GM23338 (cell line): ENCODE measurements around the gene TRIP4.

ENCODE experiments used
- CREB1 ChIP-seq: fragments of 250-450 bp; sonication (Bioruptor Pico); IDR thresholded peaks from 2 replicates; pipeline ENCODE4 v1.5.0; 2020; ENCODE audit warnings: low read depth, mild to moderate bottlenecking, moderate library complexity
- EZH2 ChIP-seq: fragments of 200-600 bp; sonication (generic); IDR thresholded peaks from one replicate; pipeline ENCODE4 v1.8.0; 2017; ENCODE audit warnings: antibody characterized with exemption, mild to moderate bottlenecking, low read depth; ENCODE audit not compliant: unreplicated experiment
- EZH2phosphoT487 ChIP-seq: fragments of 200-600 bp; sonication (generic); IDR thresholded peaks from one replicate; pipeline ENCODE4 v1.8.1; 2018; ENCODE audit warnings: antibody characterized with exemption; ENCODE audit not compliant: unreplicated experiment
- JUNB ChIP-seq: IDR thresholded peaks from one replicate; pipeline ENCODE4 v1.6.1; 2016; ENCODE audit warnings: antibody characterized with exemption; ENCODE audit not compliant: unreplicated experiment
- NANOG ChIP-seq: IDR thresholded peaks from 2 replicates; pipeline ENCODE4 v1.6.1; 2016; ENCODE audit warnings: antibody characterized with exemption, borderline replicate concordance
- POLR2AphosphoS5 ChIP-seq: IDR thresholded peaks from 2 replicates; pipeline ENCODE4 v1.6.1; 2016; ENCODE audit warnings: antibody characterized with exemption, low read depth
- STAT1 ChIP-seq: IDR thresholded peaks from one replicate; pipeline ENCODE4 v1.6.1; 2016; ENCODE audit warnings: antibody characterized with exemption; ENCODE audit not compliant: unreplicated experiment
- ZNF114 ChIP-seq: fragments of 250-450 bp; sonication (Bioruptor Pico); IDR thresholded peaks from 2 replicates; pipeline ENCODE4 v1.5.0; 2020; ENCODE audit warnings: mild to moderate bottlenecking, moderate library complexity
- ZNF331 ChIP-seq: fragments of 250-450 bp; sonication (Bioruptor Pico); IDR thresholded peaks from 2 replicates; pipeline ENCODE4 v1.5.0; 2020; ENCODE audit warnings: low read depth, mild to moderate bottlenecking, moderate library complexity
- TF ChIP-seq, protein P1 (sequence below), 2 experiments: fragments of 200-600 bp in 1 of 2; sonication (generic) in 1 of 2; conservative IDR thresholded peaks; 2 replicates each; pipeline versions ENCODE4 v1.5.1 to v1.6.1; 2016 to 2017; ENCODE audit warnings: antibody characterized with exemption in 2 of 2, low read depth in 2 of 2, mild to moderate bottlenecking in 2 of 2, moderate library complexity in 1 of 2
- TF ChIP-seq, protein P2 (sequence below): IDR thresholded peaks from one replicate; pipeline ENCODE4 v1.6.1; 2018; ENCODE audit warnings: antibody characterized with exemption; ENCODE audit not compliant: unreplicated experiment
- TF ChIP-seq, protein P3 (sequence below): IDR thresholded peaks from 2 replicates; pipeline ENCODE4 v1.6.1; 2016; ENCODE audit warnings: antibody characterized with exemption
- TF ChIP-seq, protein P4 (sequence below): fragments of 250-450 bp; sonication (Bioruptor Pico); IDR thresholded peaks from 2 replicates; pipeline ENCODE4 v1.5.0; 2020; ENCODE audit warnings: mild to moderate bottlenecking, moderate library complexity

DNA sequence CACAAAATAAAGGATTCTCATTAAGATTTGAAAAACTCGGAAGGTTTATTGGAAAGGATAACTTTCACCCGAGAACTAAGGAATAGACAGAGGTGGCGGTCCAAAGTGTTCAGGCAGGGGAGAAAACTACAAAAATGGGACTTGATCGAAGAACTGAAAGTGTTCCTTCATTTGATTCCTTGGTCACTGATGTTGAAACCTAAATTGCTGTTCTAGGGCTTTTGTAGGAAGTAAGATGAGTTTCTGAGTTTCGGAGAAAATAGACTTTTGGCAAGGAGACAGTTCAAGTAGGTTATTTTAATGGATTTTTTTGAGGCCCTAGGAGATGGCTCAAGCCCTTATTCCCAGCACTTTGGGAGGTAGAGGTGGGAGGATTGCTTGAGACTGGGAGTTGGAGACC is 1.4 kb downstream of the TRIP4 start:
- TF ChIP-seq, protein P1, sequence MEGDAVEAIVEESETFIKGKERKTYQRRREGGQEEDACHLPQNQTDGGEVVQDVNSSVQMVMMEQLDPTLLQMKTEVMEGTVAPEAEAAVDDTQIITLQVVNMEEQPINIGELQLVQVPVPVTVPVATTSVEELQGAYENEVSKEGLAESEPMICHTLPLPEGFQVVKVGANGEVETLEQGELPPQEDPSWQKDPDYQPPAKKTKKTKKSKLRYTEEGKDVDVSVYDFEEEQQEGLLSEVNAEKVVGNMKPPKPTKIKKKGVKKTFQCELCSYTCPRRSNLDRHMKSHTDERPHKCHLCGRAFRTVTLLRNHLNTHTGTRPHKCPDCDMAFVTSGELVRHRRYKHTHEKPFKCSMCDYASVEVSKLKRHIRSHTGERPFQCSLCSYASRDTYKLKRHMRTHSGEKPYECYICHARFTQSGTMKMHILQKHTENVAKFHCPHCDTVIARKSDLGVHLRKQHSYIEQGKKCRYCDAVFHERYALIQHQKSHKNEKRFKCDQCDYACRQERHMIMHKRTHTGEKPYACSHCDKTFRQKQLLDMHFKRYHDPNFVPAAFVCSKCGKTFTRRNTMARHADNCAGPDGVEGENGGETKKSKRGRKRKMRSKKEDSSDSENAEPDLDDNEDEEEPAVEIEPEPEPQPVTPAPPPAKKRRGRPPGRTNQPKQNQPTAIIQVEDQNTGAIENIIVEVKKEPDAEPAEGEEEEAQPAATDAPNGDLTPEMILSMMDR (conservative IDR thresholded peaks at IDR 0.05; ENCODE audit: low read depth in 2 of 2): no peak
- no peak for TF ChIP-seq POLR2AphosphoS5
- TF ChIP-seq EZH2: no peak
- TF ChIP-seq, protein P2, sequence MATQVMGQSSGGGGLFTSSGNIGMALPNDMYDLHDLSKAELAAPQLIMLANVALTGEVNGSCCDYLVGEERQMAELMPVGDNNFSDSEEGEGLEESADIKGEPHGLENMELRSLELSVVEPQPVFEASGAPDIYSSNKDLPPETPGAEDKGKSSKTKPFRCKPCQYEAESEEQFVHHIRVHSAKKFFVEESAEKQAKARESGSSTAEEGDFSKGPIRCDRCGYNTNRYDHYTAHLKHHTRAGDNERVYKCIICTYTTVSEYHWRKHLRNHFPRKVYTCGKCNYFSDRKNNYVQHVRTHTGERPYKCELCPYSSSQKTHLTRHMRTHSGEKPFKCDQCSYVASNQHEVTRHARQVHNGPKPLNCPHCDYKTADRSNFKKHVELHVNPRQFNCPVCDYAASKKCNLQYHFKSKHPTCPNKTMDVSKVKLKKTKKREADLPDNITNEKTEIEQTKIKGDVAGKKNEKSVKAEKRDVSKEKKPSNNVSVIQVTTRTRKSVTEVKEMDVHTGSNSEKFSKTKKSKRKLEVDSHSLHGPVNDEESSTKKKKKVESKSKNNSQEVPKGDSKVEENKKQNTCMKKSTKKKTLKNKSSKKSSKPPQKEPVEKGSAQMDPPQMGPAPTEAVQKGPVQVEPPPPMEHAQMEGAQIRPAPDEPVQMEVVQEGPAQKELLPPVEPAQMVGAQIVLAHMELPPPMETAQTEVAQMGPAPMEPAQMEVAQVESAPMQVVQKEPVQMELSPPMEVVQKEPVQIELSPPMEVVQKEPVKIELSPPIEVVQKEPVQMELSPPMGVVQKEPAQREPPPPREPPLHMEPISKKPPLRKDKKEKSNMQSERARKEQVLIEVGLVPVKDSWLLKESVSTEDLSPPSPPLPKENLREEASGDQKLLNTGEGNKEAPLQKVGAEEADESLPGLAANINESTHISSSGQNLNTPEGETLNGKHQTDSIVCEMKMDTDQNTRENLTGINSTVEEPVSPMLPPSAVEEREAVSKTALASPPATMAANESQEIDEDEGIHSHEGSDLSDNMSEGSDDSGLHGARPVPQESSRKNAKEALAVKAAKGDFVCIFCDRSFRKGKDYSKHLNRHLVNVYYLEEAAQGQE: no peak
- TF ChIP-seq ZNF114 (CRISPR knock-in tag): no peak
- no peak for TF ChIP-seq ZNF331 (CRISPR knock-in tag)
- TF ChIP-seq JUNB: no peak
- no peak for TF ChIP-seq EZH2phosphoT487
- TF ChIP-seq, protein P3, sequence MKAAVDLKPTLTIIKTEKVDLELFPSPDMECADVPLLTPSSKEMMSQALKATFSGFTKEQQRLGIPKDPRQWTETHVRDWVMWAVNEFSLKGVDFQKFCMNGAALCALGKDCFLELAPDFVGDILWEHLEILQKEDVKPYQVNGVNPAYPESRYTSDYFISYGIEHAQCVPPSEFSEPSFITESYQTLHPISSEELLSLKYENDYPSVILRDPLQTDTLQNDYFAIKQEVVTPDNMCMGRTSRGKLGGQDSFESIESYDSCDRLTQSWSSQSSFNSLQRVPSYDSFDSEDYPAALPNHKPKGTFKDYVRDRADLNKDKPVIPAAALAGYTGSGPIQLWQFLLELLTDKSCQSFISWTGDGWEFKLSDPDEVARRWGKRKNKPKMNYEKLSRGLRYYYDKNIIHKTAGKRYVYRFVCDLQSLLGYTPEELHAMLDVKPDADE: no peak
- TF ChIP-seq CREB1 (CRISPR knock-in tag): no peak
- no peak for TF ChIP-seq STAT1
- TF ChIP-seq NANOG: no peak
- TF ChIP-seq, protein P4, sequence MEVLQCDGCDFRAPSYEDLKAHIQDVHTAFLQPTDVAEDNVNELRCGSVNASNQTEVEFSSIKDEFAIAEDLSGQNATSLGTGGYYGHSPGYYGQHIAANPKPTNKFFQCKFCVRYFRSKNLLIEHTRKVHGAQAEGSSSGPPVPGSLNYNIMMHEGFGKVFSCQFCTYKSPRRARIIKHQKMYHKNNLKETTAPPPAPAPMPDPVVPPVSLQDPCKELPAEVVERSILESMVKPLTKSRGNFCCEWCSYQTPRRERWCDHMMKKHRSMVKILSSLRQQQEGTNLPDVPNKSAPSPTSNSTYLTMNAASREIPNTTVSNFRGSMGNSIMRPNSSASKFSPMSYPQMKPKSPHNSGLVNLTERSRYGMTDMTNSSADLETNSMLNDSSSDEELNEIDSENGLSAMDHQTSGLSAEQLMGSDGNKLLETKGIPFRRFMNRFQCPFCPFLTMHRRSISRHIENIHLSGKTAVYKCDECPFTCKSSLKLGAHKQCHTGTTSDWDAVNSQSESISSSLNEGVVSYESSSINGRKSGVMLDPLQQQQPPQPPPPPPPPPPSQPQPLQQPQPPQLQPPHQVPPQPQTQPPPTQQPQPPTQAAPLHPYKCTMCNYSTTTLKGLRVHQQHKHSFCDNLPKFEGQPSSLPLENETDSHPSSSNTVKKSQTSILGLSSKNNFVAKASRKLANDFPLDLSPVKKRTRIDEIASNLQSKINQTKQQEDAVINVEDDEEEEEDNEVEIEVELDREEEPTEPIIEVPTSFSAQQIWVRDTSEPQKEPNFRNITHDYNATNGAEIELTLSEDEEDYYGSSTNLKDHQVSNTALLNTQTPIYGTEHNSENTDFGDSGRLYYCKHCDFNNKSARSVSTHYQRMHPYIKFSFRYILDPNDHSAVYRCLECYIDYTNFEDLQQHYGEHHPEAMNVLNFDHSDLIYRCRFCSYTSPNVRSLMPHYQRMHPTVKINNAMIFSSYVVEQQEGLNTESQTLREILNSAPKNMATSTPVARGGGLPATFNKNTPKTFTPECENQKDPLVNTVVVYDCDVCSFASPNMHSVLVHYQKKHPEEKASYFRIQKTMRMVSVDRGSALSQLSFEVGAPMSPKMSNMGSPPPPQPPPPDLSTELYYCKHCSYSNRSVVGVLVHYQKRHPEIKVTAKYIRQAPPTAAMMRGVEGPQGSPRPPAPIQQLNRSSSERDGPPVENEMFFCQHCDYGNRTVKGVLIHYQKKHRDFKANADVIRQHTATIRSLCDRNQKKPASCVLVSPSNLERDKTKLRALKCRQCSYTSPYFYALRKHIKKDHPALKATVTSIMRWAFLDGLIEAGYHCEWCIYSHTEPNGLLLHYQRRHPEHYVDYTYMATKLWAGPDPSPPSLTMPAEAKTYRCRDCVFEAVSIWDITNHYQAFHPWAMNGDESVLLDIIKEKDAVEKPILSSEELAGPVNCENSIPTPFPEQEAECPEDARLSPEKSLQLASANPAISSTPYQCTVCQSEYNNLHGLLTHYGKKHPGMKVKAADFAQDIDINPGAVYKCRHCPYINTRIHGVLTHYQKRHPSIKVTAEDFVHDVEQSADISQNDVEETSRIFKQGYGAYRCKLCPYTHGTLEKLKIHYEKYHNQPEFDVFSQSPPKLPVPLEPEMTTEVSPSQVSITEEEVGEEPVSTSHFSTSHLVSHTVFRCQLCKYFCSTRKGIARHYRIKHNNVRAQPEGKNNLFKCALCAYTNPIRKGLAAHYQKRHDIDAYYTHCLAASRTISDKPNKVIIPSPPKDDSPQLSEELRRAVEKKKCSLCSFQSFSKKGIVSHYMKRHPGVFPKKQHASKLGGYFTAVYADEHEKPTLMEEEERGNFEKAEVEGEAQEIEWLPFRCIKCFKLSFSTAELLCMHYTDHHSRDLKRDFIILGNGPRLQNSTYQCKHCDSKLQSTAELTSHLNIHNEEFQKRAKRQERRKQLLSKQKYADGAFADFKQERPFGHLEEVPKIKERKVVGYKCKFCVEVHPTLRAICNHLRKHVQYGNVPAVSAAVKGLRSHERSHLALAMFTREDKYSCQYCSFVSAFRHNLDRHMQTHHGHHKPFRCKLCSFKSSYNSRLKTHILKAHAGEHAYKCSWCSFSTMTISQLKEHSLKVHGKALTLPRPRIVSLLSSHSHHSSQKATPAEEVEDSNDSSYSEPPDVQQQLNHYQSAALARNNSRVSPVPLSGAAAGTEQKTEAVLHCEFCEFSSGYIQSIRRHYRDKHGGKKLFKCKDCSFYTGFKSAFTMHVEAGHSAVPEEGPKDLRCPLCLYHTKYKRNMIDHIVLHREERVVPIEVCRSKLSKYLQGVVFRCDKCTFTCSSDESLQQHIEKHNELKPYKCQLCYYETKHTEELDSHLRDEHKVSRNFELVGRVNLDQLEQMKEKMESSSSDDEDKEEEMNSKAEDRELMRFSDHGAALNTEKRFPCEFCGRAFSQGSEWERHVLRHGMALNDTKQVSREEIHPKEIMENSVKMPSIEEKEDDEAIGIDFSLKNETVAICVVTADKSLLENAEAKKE: no peak
